H9 (cell line): ENCODE results near the gene NFIX. TPM values are rescaled to one million over a fixed set of nuclear protein-coding genes. Genes with fewer than 3 reads are reported as not detected.

Experiments
- DNase-seq: peaks from one replicate; pipeline ENCODE4 v3.0.0-alpha.2; 2017
- H2AFZ ChIP-seq: one replicate; pipeline ENCODE4 v1.6.1; 2013; ENCODE audit warnings: mild to moderate bottlenecking, low read length, control low read depth, moderate library complexity
- H2AK5ac ChIP-seq: 2 replicates; pipeline ENCODE4 v1.6.1; 2013; ENCODE audit warnings: low read length, control low read depth, mixed read lengths; ENCODE audit not compliant: insufficient read length
- H2BK120ac ChIP-seq: one replicate; pipeline ENCODE4 v1.6.1; 2013; ENCODE audit warnings: low read depth, mild to moderate bottlenecking, low read length, control low read depth, inconsistent platforms; ENCODE audit not compliant: poor library complexity, severe bottlenecking
- H2BK12ac ChIP-seq: 2 replicates; pipeline ENCODE4 v1.6.1; 2013; ENCODE audit warnings: low read length, control low read depth, mixed read lengths, low read depth; ENCODE audit not compliant: insufficient read length
- H2BK15ac ChIP-seq: 2 replicates; pipeline ENCODE4 v1.6.1; 2013; ENCODE audit warnings: low read depth, low read length, control low read depth
- H2BK20ac ChIP-seq: one replicate; pipeline ENCODE4 v1.6.1; 2013; ENCODE audit warnings: low read depth, mild to moderate bottlenecking, low read length, control low read depth, inconsistent platforms; ENCODE audit not compliant: poor library complexity, severe bottlenecking
- H2BK5ac ChIP-seq: 2 replicates; pipeline ENCODE4 v1.6.1; 2013; ENCODE audit warnings: low read length, control low read depth, mixed read lengths; ENCODE audit not compliant: insufficient read length
- H3K14ac ChIP-seq: 2 replicates; pipeline ENCODE4 v1.6.1; 2013; ENCODE audit warnings: low read length, control low read depth; ENCODE audit not compliant: insufficient read depth
- H3K18ac ChIP-seq: 2 replicates; pipeline ENCODE4 v1.6.1; 2013; ENCODE audit warnings: low read depth, mild to moderate bottlenecking, mixed read lengths, low read length, control low read depth; ENCODE audit not compliant: insufficient read length
- H3K23ac ChIP-seq: 2 replicates; pipeline ENCODE4 v1.6.1; 2013; ENCODE audit warnings: low read length, control low read depth, mixed read lengths, low read depth; ENCODE audit not compliant: insufficient read length
- H3K23me2 ChIP-seq: 2 replicates; pipeline ENCODE4 v1.6.1; 2013; ENCODE audit warnings: low read depth, mild to moderate bottlenecking, mixed read lengths, low read length, control low read depth; ENCODE audit not compliant: insufficient read length, poor library complexity, severe bottlenecking
- H3K27ac ChIP-seq: 2 replicates; pipeline ENCODE4 v1.5.1; 2013; ENCODE audit warnings: low read length, control low read depth, mixed read lengths, low read depth; ENCODE audit not compliant: insufficient read length
- H3K27me3 ChIP-seq: 2 replicates; pipeline ENCODE4 v1.6.1; 2013; ENCODE audit warnings: low read length, control low read depth, inconsistent platforms; ENCODE audit not compliant: insufficient read depth
- H3K4ac ChIP-seq: 2 replicates; pipeline ENCODE4 v1.6.1; 2013; ENCODE audit warnings: low read depth, mild to moderate bottlenecking, control low read depth, inconsistent platforms, low read length, moderate library complexity
- H3K4me1 ChIP-seq: 2 replicates; pipeline ENCODE4 v1.6.1; 2013; ENCODE audit warnings: low read length, control low read depth, inconsistent platforms; ENCODE audit not compliant: insufficient read depth
- H3K4me2 ChIP-seq: 2 replicates; pipeline ENCODE4 v1.6.1; 2013; ENCODE audit warnings: low read length, control low read depth, mixed read lengths; ENCODE audit not compliant: insufficient read length, insufficient read depth
- H3K56ac ChIP-seq: 2 replicates; pipeline ENCODE4 v1.6.1; 2013; ENCODE audit warnings: low read depth, mild to moderate bottlenecking, mixed read lengths, low read length, control low read depth; ENCODE audit not compliant: insufficient read length
- H3K79me1 ChIP-seq: 2 replicates; pipeline ENCODE4 v1.6.1; 2013; ENCODE audit warnings: low read depth, mild to moderate bottlenecking, moderate library complexity, low read length, control low read depth, inconsistent platforms; ENCODE audit not compliant: insufficient read depth, poor library complexity, severe bottlenecking
- H3K79me2 ChIP-seq: 2 replicates; pipeline ENCODE4 v1.6.1; 2013; ENCODE audit warnings: low read length, control low read depth, inconsistent platforms; ENCODE audit not compliant: insufficient read depth
- H3K9ac ChIP-seq: 2 replicates; pipeline ENCODE4 v1.6.1; 2013; ENCODE audit warnings: low read length, control low read depth, mixed read lengths; ENCODE audit not compliant: insufficient read length; ENCODE audit errors: extremely low read depth
- H3K9me3 ChIP-seq: one replicate; pipeline ENCODE4 v1.6.1; 2013; ENCODE audit warnings: low read depth, low read length, inconsistent platforms; ENCODE audit not compliant: control insufficient read depth
- H3T11ph ChIP-seq: one replicate; pipeline ENCODE4 v1.6.1; 2013; ENCODE audit warnings: mild to moderate bottlenecking, low read length, control low read depth, inconsistent platforms
- H4K20me1 ChIP-seq: one replicate; pipeline ENCODE4 v1.6.1; 2013; ENCODE audit not compliant: control insufficient read depth, insufficient read length, insufficient read depth
- H4K5ac ChIP-seq: 2 replicates; pipeline ENCODE4 v1.6.1; 2013; ENCODE audit warnings: low read depth, mild to moderate bottlenecking, mixed read lengths, low read length, control low read depth; ENCODE audit not compliant: insufficient read length
- H4K8ac ChIP-seq: replicated peaks from 2 replicates; pipeline ENCODE4 v1.6.1; 2013; ENCODE audit warnings: low read length, control low read depth, mixed read lengths, low read depth; ENCODE audit not compliant: insufficient read length
- H4K91ac ChIP-seq: 2 replicates; pipeline ENCODE4 v1.6.1; 2013; ENCODE audit warnings: low read depth, mild to moderate bottlenecking, moderate library complexity, mixed read lengths, low read length, control low read depth; ENCODE audit not compliant: insufficient read length
- H3K27ac Mint-ChIP-seq, 3 experiments: 2 replicates in 2 of 3; 3 replicates in 1 of 3; pipeline ENCODE4 v1.8.0; 2020 to 2021; ENCODE audit warnings: mixed read lengths in 3 of 3, mild to moderate bottlenecking in 1 of 3, moderate library complexity in 1 of 3
- H3K27me3 Mint-ChIP-seq: 2 replicates; pipeline ENCODE4 v1.8.0; 2021; ENCODE audit warnings: low read depth, mild to moderate bottlenecking, moderate library complexity, mixed read lengths
- H3K36me3 Mint-ChIP-seq, 3 experiments: 2 replicates in 2 of 3; 3 replicates in 1 of 3; pipeline ENCODE4 v1.8.0; 2020 to 2021; ENCODE audit warnings: low read depth in 3 of 3, mixed read lengths in 3 of 3; ENCODE audit not compliant: insufficient read depth in 1 of 3
- H3K4me1 Mint-ChIP-seq, 2 experiments: 2 replicates each; pipeline ENCODE4 v1.8.0; 2020; ENCODE audit warnings: mixed read lengths in 2 of 2
- H3K4me3 Mint-ChIP-seq, 2 experiments: 2 replicates in 1 of 2; 3 replicates in 1 of 2; pipeline ENCODE4 v1.8.0; 2020 to 2021; ENCODE audit warnings: mild to moderate bottlenecking in 2 of 2, mixed read lengths in 2 of 2, moderate library complexity in 1 of 2
- H3K9me3 Mint-ChIP-seq, 2 experiments: 2 replicates in 1 of 2; 3 replicates in 1 of 2; pipeline ENCODE4 v1.8.0; 2020; ENCODE audit warnings: mild to moderate bottlenecking in 2 of 2, mixed read lengths in 2 of 2, moderate library complexity in 1 of 2
- WGBS: extraction: QIAGEN DNeasy Blood & Tissue Kit; methylation state at CpG from one replicate; pipeline ENCODE4 v1.1.7; 2013; ENCODE audit warnings: missing lambda C conversion rate, low lambda C conversion rate, mixed read lengths; ENCODE audit not compliant: insufficient read length; ENCODE audit errors: extremely low coverage; 5-methylcytosine and 5-hydroxymethylcytosine counted together
- total RNA-seq: library from RNA; stranded (reverse); gene quantifications from 2 replicates; pipeline ENCODE4 v1.2.1, GENCODE V29; 2021
- TF ChIP-seq, protein P1 (sequence below): fragments of 200-600 bp; sonication (generic); conservative IDR thresholded peaks from 3 replicates; pipeline ENCODE4 v1.8.0; 2021; ENCODE audit warnings: antibody characterized with exemption, mild to moderate bottlenecking

Gene NFIX
- total RNA-seq, 1 experiment from 2014 or later = 0.31 TPM

DNA sequence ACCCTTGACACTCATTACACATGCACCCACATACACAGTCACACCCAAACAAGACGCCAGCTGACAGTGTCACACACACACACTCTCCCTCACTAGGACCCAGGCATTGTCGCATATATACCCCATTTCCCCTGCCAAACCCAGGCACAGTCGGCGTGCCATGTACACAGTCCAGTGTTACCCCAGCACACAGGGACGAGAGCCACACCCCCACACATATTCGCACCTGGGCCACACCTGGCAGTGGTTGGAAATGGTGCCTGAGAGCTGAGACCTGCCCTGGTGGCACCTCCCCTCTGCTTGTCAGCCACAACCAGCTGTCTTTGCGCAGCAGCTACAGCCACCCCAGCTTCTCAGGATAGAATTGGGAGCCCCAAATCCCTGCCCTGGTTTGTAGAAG, 9.0 kb downstream of the NFIX start:
- Histone ChIP-seq H3K18ac (peak overlapping the region; percentile 4), H3K56ac (no peak overlapping the region), H3K4me2 (no peak overlapping the region), H3K27me3 (peaks cover 36% of the 10 kb centered on the region; the same call in 1 of the 2 replicates), H2BK5ac (no peak overlapping the region), H3K4me1 (no peaks in the 10 kb centered on the region), H2BK20ac (no peak overlapping the region), H3K9me3 (no peaks in the 10 kb centered on the region), H3K79me1 (no peaks in the 10 kb centered on the region), H2AK5ac (no peak overlapping the region), H4K20me1 (peaks cover 2% of the 10 kb centered on the region), H4K91ac (no peak overlapping the region), H3T11ph (no peak overlapping the region), H4K5ac (no peak overlapping the region), H2AFZ (no peak overlapping the region), H3K23me2 (no peaks in the 10 kb centered on the region), H3K27ac (no peak overlapping the region), H2BK120ac (no peak overlapping the region), H3K79me2 (no peaks in the 10 kb centered on the region), H4K8ac (no peak overlapping the region), H2BK15ac (no peak overlapping the region), H2BK12ac (no peak overlapping the region), H3K9ac (no peak overlapping the region), H3K14ac (no peak overlapping the region), H3K4ac (no peak overlapping the region), H3K23ac (no peak overlapping the region)
- no CpG with 5 or more reads among the region's 7 CpGs for WGBS
- Mint-ChIP-seq H3K4me3 (no peak overlapping the region; a peak in 1 of 5 replicates), H3K27me3 (peaks cover 97% of the 10 kb centered on the region), H3K27ac (no peak overlapping the region), H3K4me1 (peaks cover 0 to 9% of the 10 kb centered on the region in 2 experiments; a peak in 2 of 4 replicates), H3K9me3 (no peaks in the 10 kb centered on the region; a peak in 1 of 5 replicates), H3K36me3 (no peaks in the 10 kb centered on the region)
- TF ChIP-seq, protein P1, sequence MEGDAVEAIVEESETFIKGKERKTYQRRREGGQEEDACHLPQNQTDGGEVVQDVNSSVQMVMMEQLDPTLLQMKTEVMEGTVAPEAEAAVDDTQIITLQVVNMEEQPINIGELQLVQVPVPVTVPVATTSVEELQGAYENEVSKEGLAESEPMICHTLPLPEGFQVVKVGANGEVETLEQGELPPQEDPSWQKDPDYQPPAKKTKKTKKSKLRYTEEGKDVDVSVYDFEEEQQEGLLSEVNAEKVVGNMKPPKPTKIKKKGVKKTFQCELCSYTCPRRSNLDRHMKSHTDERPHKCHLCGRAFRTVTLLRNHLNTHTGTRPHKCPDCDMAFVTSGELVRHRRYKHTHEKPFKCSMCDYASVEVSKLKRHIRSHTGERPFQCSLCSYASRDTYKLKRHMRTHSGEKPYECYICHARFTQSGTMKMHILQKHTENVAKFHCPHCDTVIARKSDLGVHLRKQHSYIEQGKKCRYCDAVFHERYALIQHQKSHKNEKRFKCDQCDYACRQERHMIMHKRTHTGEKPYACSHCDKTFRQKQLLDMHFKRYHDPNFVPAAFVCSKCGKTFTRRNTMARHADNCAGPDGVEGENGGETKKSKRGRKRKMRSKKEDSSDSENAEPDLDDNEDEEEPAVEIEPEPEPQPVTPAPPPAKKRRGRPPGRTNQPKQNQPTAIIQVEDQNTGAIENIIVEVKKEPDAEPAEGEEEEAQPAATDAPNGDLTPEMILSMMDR = no peak
- DNase-seq = no peak
